Fibroblast of lung (primary cell): ENCODE measurements around the gene THOC1. TPM values are rescaled to one million over a fixed set of nuclear protein-coding genes. Genes with fewer than 3 reads are reported as not detected.

Experiments used
- DNase-seq, 2 donors: peaks; one replicate each; pipeline versions ENCODE4 v3.0.0 to v3.0.0-alpha.2; 2010; ENCODE audit warnings: low read depth in 2 of 2
- H2AFZ ChIP-seq: 2 replicates; pipeline ENCODE4 v1.5.1; 2012; ENCODE audit warnings: low read length, control low read depth, inconsistent platforms
- H3K27ac ChIP-seq: 2 replicates; pipeline ENCODE4 v1.5.1; 2011; ENCODE audit warnings: low read length, control low read depth; ENCODE audit not compliant: insufficient read depth
- H3K27me3 ChIP-seq: 2 replicates; pipeline ENCODE4 v1.5.1; 2011; ENCODE audit warnings: mild to moderate bottlenecking, low read length; ENCODE audit not compliant: control insufficient read depth, insufficient read depth
- H3K36me3 ChIP-seq: 2 replicates; pipeline ENCODE4 v1.5.1; 2011; ENCODE audit warnings: low read length; ENCODE audit not compliant: control insufficient read depth, insufficient read depth
- H3K4me1 ChIP-seq: 2 replicates; pipeline ENCODE4 v1.5.1; 2011; ENCODE audit warnings: low read length; ENCODE audit not compliant: control insufficient read depth, insufficient read depth; ENCODE audit errors: extremely low read depth
- H3K4me2 ChIP-seq: 2 replicates; pipeline ENCODE4 v1.5.1; 2011; ENCODE audit warnings: low read length, control low read depth; ENCODE audit not compliant: insufficient read depth; ENCODE audit errors: extremely low read depth
- H3K4me3 ChIP-seq, 4 experiments: fragments of 200-600 bp in 1 of 4; sonication (generic) in 1 of 4; replicated peaks in 1 of 4; 2 replicates each; pipeline ENCODE4 v1.5.1; 2011 to 2016; ENCODE audit warnings: low read length in 4 of 4, low read depth in 3 of 4, mild to moderate bottlenecking in 3 of 4, control low read depth in 2 of 4, inconsistent platforms in 1 of 4, mixed read lengths in 1 of 4; ENCODE audit not compliant: insufficient read depth in 1 of 4; ENCODE audit errors: control extremely low read depth in 1 of 4
- H3K79me2 ChIP-seq: 2 replicates; pipeline ENCODE4 v1.5.1; 2012; ENCODE audit warnings: mild to moderate bottlenecking, low read length, inconsistent platforms; ENCODE audit not compliant: control insufficient read depth, insufficient read depth
- H3K9ac ChIP-seq: 2 replicates; pipeline ENCODE4 v1.5.1; 2011; ENCODE audit warnings: mild to moderate bottlenecking, low read length, control low read depth; ENCODE audit not compliant: insufficient read depth
- H3K9me3 ChIP-seq: 2 replicates; pipeline ENCODE4 v1.5.1; 2012; ENCODE audit warnings: low read depth, low read length; ENCODE audit not compliant: control insufficient read depth, insufficient read depth
- H4K20me1 ChIP-seq: 2 replicates; pipeline ENCODE4 v1.5.1; 2011; ENCODE audit warnings: low read length; ENCODE audit not compliant: control insufficient read depth, insufficient read depth; ENCODE audit errors: extremely low read depth
- EZH2 ChIP-seq: IDR thresholded peaks from 2 replicates; pipeline ENCODE4 v1.5.1; 2012; ENCODE audit warnings: low read length, control low read depth, mild to moderate bottlenecking; ENCODE audit errors: missing control alignments
- polyA plus RNA-seq, 2 donors: library from polyadenylated mRNA; depleted of rRNA in 1 of 2; stranded (reverse) in 1 of 2; unstranded in 1 of 2; fragments of >200 nt; gene quantifications; 2 replicates each; pipeline ENCODE4 v1.2.1, GENCODE V29; 2011 to 2012; ENCODE audit warnings: missing spikeins in 1 of 2
- total RNA-seq: library from RNA; depleted of rRNA; stranded (reverse); fragments of >200 nt; gene quantifications from 2 replicates; pipeline ENCODE4 v1.2.1, GENCODE V29; 2014
- TF ChIP-seq, protein P1 (sequence below), 2 donors: IDR thresholded peaks in 1 of 2; conservative IDR thresholded peaks in 1 of 2; 1 replicate in 1 of 2; 2 replicates in 1 of 2; pipeline ENCODE4 v1.5.1; 2011 to 2012; ENCODE audit warnings: low read length in 2 of 2, control low read depth in 1 of 2, inconsistent platforms in 1 of 2, low read depth in 1 of 2, mild to moderate bottlenecking in 1 of 2

Gene THOC1
- total and polyA plus RNA-seq, 2 donors (not counting 1 experiment from before 2014, with no cell fraction given), result 18.2 to 35.2 TPM

DNA sequence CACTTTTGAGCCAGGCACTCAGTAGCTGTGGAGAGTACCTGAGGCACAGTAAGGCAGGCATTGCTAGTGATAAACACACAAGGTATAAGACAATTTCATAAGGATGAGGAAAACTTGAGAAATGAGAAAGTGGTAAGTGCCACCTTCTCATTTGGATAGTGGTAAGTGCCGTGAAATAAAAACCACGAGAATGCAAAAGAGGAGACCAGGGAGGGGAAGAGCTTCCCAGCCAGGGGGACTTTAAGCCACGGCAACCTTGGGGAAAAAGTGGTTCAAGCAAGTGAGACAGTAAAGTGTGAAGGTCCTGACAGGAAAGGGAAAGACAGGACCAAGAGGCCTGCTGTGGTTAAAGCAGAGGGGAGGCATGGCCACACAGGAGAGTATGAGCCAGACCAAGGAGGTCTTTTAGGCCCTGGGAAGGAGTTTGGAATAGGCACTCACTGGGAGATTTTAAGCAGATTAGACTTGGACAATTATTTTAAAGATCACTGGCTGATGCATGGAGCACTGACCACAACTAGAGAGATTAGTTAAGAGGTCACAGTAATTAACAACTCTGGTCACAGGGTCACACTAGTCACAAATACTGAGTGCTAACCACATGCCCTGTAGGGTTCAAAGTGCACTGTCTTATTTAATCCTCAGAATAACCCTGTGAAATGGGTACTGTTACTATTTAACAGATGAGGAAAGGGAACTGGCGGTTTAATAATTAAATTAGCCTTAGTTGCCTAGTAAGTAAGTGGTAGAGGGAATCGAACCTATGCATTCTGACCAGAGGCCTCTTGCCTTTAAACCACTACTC lies 50.1 kb downstream of the THOC1 start:
- TF ChIP-seq, protein P1, sequence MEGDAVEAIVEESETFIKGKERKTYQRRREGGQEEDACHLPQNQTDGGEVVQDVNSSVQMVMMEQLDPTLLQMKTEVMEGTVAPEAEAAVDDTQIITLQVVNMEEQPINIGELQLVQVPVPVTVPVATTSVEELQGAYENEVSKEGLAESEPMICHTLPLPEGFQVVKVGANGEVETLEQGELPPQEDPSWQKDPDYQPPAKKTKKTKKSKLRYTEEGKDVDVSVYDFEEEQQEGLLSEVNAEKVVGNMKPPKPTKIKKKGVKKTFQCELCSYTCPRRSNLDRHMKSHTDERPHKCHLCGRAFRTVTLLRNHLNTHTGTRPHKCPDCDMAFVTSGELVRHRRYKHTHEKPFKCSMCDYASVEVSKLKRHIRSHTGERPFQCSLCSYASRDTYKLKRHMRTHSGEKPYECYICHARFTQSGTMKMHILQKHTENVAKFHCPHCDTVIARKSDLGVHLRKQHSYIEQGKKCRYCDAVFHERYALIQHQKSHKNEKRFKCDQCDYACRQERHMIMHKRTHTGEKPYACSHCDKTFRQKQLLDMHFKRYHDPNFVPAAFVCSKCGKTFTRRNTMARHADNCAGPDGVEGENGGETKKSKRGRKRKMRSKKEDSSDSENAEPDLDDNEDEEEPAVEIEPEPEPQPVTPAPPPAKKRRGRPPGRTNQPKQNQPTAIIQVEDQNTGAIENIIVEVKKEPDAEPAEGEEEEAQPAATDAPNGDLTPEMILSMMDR (conservative IDR thresholded peaks at IDR 0.05 in 1 of 2, IDR thresholded peaks at IDR 0.05 in 1 of 2; ENCODE audit: low read depth in 1 of 2, low read length in 2 of 2), result no peak
- TF ChIP-seq EZH2, result no peak
- no peak overlapping the region for H3K9ac ChIP-seq
- H3K27ac ChIP-seq, result no peak overlapping the region
- no peaks in the 10 kb centered on the region for H4K20me1 ChIP-seq
- DNase-seq, result no peak
- H3K79me2 ChIP-seq, result no peaks in the 10 kb centered on the region
- H3K4me3 ChIP-seq, result no peak overlapping the region
- peaks cover 7% of the 10 kb centered on the region for H3K36me3 ChIP-seq
- no peaks in the 10 kb centered on the region for H3K9me3 ChIP-seq
- no peak overlapping the region for H3K4me2 ChIP-seq
- H2AFZ ChIP-seq, result no peak overlapping the region
- H3K4me1 ChIP-seq, result no peaks in the 10 kb centered on the region
- no peaks in the 10 kb centered on the region for H3K27me3 ChIP-seq

DNA sequence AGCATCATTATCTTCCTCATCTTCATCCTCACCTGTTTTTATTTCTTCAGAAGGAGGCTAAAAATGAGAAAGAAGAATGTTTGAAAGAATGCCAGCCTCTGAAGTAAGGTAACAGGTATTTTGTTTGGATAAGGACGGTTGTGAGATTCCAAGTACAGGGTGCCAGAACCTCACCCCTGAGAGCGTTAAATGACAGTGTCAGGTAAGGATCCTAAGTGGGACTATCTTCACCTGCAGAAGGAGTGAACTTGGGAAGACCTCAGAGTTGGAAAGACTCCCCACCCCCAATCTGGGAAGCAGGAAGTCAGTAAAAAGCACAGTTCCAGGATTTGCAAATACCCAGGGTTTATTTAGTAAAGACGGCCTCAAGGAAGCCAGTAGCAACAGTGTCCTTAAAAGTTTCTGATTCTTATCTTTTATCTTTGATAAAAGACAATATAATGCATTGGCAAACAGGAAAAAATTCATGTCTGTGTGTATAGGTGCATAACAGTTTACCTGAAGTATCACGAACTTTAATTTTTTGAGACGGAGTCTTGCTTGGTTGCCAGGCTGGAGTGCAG lies 52.3 kb downstream of the THOC1 start:
- Histone ChIP-seq H3K9me3 (no peaks in the 10 kb centered on the region), H3K4me3 (no peak overlapping the region), H4K20me1 (no peaks in the 10 kb centered on the region), H2AFZ (no peak overlapping the region), H3K4me2 (no peak overlapping the region), H3K27ac (no peak overlapping the region), H3K79me2 (no peaks in the 10 kb centered on the region), H3K36me3 (peaks cover 10% of the 10 kb centered on the region), H3K4me1 (no peaks in the 10 kb centered on the region), H3K27me3 (no peaks in the 10 kb centered on the region), H3K9ac (no peak overlapping the region)
- TF ChIP-seq, protein P1 (conservative IDR thresholded peaks at IDR 0.05 in 1 of 2, IDR thresholded peaks at IDR 0.05 in 1 of 2; ENCODE audit: low read depth in 1 of 2, low read length in 2 of 2), result no peak
- TF ChIP-seq EZH2, result no peak
- no peak for DNase-seq

DNA sequence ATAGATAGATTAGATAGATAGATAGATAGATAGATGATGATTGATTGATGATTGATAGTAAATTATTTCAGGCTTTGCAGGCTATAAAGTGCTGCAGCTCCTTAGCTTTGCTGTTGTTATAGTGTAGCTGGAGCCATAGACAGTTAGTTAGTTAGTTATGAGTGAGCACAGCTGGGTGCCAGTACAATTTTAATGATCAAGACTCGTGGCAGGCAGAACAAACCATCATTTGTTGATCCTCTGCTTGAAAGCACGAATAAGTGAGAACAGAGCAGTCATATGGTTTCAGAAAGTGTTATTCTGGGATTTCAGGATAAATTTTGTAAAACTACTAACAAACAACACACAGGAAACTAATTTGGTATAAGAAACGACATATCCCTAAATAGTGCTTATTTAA lies 53.9 kb downstream of the THOC1 start:
- Histone ChIP-seq H3K9me3 (no peaks in the 10 kb centered on the region), H3K9ac (no peak overlapping the region), H4K20me1 (no peaks in the 10 kb centered on the region), H3K36me3 (peaks cover 10% of the 10 kb centered on the region), H3K4me1 (no peaks in the 10 kb centered on the region), H3K4me3 (no peak overlapping the region), H2AFZ (no peak overlapping the region), H3K4me2 (no peak overlapping the region), H3K27ac (no peak overlapping the region), H3K79me2 (no peaks in the 10 kb centered on the region), H3K27me3 (no peaks in the 10 kb centered on the region)
- DNase-seq, result no peak
- TF ChIP-seq EZH2, result no peak
- TF ChIP-seq, protein P1 (conservative IDR thresholded peaks at IDR 0.05 in 1 of 2, IDR thresholded peaks at IDR 0.05 in 1 of 2; ENCODE audit: low read depth in 1 of 2, low read length in 2 of 2), result no peak
